Erythroblast (primary cell): Measurements from ENCODE around the gene RNF44.

Experiments
- GATA1 ChIP-seq: IDR thresholded peaks from 2 replicates; pipeline ENCODE4 v1.6.1; 2011; ENCODE audit warnings: low read depth, mild to moderate bottlenecking, control low read depth, low read length, moderate library complexity
- POLR2A ChIP-seq: IDR thresholded peaks from 2 replicates; pipeline ENCODE4 v1.6.1; 2011; ENCODE audit warnings: mild to moderate bottlenecking, low read length

DNA sequence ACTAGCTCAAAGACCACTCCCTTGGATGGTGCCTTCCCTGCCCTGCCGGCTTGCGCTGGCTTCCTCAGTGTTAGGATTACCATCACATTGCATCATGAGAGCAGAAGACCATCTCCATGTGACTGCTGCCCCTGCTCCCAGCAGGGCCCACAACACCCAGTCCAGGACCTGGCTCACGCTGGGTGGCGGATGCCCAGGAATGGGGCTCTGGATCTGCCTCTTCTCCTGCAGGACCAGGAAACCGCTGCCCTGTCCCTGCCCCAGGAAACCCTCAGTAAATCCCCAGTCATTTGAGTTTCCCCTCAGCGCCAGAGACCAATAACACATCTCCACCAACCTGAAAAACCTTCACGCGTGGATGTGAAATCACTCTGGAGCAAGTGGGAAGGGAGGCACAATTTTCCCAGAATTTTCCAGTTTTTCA, 3.3 kb upstream of the RNF44 start:
- TF ChIP-seq POLR2A (no peak), GATA1 (no peak)
